ENCODE measurements around the gene DOCK1. TPM values are rescaled to one million over a fixed set of nuclear protein-coding genes. Genes with fewer than 3 reads are reported as not detected.

Gene DOCK1
- polyA plus RNA-seq, 1 experiment: 37.9 TPM

GRCh38 chr10:127135844-127136577 is 230.8 kb downstream of the DOCK1 start:
- no peak for TF ChIP-seq CTCF (IDR thresholded peaks at IDR 0.05; ENCODE audit: low read depth, low read length)
- Histone ChIP-seq H3K27me3 (ENCODE audit: control insufficient read depth, insufficient read depth, low read length) (no peaks in the 10 kb centered on the region), H3K4me3 (ENCODE audit: low read depth, low read length) (no peak overlapping the region), H3K27ac (ENCODE audit: low read depth, low read length) (no peak overlapping the region), H3K9me3 (ENCODE audit: control insufficient read depth, insufficient read depth, low read length) (no peaks in the 10 kb centered on the region)
- ChIA-PET CTCF (no interaction called here), POLR2A (no interaction called here)
- no peak for DNase-seq (ENCODE audit: low read depth, low spot score)

- H3K9me3 ChIP-seq (ENCODE audit: control insufficient read depth, insufficient read depth, low read length): no peaks in the 10 kb centered on the region
- no peak for DNase-seq (ENCODE audit: low read depth, low spot score)
- POLR2A ChIA-PET: no interaction called here
- no peak overlapping the region for H3K4me3 ChIP-seq (ENCODE audit: low read depth, low read length)
- no peaks in the 10 kb centered on the region for H3K27me3 ChIP-seq (ENCODE audit: control insufficient read depth, insufficient read depth, low read length)
- no peak for TF ChIP-seq CTCF (IDR thresholded peaks at IDR 0.05; ENCODE audit: low read depth, low read length)
- CTCF ChIA-PET: no interaction called here
- no peak overlapping the region for H3K27ac ChIP-seq (ENCODE audit: low read depth, low read length)
These were observed 232.2 kb downstream of the DOCK1 start for GRCh38 chr10:127137391-127137790.

GRCh38 chr10:127142136-127142535 is 236.9 kb downstream of the DOCK1 start:
- DNase-seq (ENCODE audit: low read depth, low spot score): no peak
- no peaks in the 10 kb centered on the region for H3K9me3 ChIP-seq (ENCODE audit: control insufficient read depth, insufficient read depth, low read length)
- no peak overlapping the region for H3K4me3 ChIP-seq (ENCODE audit: low read depth, low read length)
- no peaks in the 10 kb centered on the region for H3K27me3 ChIP-seq (ENCODE audit: control insufficient read depth, insufficient read depth, low read length)
- H3K27ac ChIP-seq (ENCODE audit: low read depth, low read length): no peak overlapping the region
- TF ChIP-seq CTCF (IDR thresholded peaks at IDR 0.05; ENCODE audit: low read depth, low read length): no peak
- ChIA-PET CTCF (no interaction called here), POLR2A (no interaction called here)

- H3K4me3 ChIP-seq (ENCODE audit: low read depth, low read length): no peak overlapping the region
- H3K27me3 ChIP-seq (ENCODE audit: control insufficient read depth, insufficient read depth, low read length): no peaks in the 10 kb centered on the region
- POLR2A ChIA-PET: no interaction called here
These were observed 237.6 kb downstream of the DOCK1 start for GRCh38 chr10:127142856-127143255.

More at GRCh38 chr10:127142856-127143255, 237.6 kb downstream of the DOCK1 start:
- CTCF ChIA-PET: no interaction called here
- H3K9me3 ChIP-seq (ENCODE audit: control insufficient read depth, insufficient read depth, low read length): no peaks in the 10 kb centered on the region
- no peak overlapping the region for H3K27ac ChIP-seq (ENCODE audit: low read depth, low read length)
- TF ChIP-seq CTCF (IDR thresholded peaks at IDR 0.05; ENCODE audit: low read depth, low read length): no peak
- DNase-seq (ENCODE audit: low read depth, low spot score): no peak

Data from AG04450 (cell line).